GM18867 (cell line): Measurements from ENCODE around the gene RAP2C.

Source experiments
- ATAC-seq: cut with Tn5 transposase; IDR thresholded peaks from one replicate; pipeline ENCODE4 v1.9.1; 2021; ENCODE audit warnings: mild to moderate bottlenecking, moderate library complexity; ENCODE audit not compliant: unreplicated experiment

The RAP2C gene

GRCh38 chrX:132219343-132219768 lies at the start of gene RAP2C:
Gene RAP2C, minus strand, starts transcription at chrX:132219447. Its CDS starts 2,179 bp downstream, at chrX:132217268.
- peak; percentile 62 for ATAC-seq

DNA sequence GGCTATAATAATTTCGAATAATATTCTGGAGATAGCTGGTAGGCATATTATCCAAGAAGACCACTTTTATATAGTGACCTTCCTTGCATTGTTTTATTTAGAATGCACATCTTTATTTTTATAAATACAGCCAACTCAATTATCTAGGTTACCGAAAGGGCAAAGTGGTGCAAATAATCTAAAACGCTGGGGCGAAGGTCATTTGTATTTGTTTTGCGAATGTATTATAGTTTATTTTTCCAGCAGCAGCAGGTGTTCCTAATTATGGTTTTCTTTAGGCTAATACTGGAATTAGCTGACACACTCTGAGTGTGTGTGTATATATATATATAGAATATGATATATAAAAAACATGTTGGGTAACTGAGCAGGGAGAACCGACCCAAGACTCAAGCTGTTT lies 48.1 kb upstream of the RAP2C start:
- no peak for ATAC-seq

- no peak for ATAC-seq
Observed at GRCh38 chrX:132266583-132267355, 47.5 kb upstream of the RAP2C start.

DNA sequence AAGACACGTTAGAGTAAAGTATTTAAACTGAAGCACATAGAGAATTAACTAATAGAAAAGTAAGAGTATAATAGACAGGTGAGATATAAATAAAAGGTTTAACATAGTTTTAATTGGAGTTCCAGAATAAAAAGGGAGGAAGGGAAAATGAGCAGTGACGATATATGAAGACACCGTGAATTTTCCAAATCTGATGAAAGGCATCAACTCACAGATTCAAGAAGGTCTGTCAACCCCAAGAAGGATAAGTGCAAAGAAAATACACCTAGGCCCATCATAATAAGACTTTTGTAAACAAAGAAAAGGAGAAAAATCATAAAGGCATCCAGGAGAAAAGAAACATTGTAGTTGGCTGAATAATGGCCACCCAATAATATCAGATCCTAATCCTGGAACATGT lies 43.9 kb upstream of the RAP2C start:
- no peak for ATAC-seq

DNA sequence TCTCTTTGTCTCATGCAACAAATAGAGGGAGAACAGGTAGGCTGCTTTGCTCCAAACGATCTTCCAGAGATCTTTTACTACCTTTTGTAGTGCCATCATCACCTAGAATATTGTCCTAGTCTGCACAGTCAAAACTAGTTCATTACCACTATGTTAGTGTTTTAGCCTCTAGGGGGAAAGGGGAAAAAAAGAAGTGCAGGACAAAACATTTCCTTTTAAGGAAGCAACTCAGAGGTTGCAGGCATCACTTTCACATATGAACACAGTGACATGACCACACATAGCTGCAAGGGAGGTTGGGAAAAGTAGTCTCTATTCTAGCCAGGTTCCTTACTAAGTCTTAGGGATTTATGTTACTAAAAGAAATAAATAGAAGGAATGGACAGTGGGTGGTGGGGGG lies 39.3 kb upstream of the RAP2C start:
- ATAC-seq: no peak

- no peak for ATAC-seq
Observed at GRCh38 chrX:132257116-132257515, 37.9 kb upstream of the RAP2C start.

- no peak for ATAC-seq
Observed at GRCh38 chrX:132236121-132236520, 16.9 kb upstream of the RAP2C start.

DNA sequence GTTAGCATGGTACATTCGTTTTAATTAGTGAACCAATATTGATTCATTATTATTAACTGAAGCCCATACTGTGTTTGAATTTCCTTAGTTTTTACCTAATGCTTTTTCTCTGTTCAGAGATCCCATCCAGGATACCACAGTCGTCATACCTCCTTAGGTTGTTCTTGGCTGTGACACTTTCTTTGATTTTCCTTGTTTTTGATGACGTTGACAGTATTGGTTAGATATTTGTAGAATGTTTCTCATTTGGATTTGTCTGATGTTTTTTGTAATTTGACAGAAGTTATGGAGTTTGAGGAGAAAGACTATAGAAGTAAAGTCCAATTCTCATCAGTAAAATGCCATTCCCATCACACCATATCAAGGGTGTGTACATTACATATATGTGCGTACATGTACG lies 16.2 kb upstream of the RAP2C start:
- ATAC-seq: no peak

- no peak for ATAC-seq
Observed at GRCh38 chrX:132231587-132231986, 12.3 kb upstream of the RAP2C start.

- ATAC-seq: no peak
Observed at GRCh38 chrX:132227383-132228112, 8.3 kb upstream of the RAP2C start.

GRCh38 chrX:132226169-132226568 lies 6.9 kb upstream of the RAP2C start:
- ATAC-seq: no peak

DNA sequence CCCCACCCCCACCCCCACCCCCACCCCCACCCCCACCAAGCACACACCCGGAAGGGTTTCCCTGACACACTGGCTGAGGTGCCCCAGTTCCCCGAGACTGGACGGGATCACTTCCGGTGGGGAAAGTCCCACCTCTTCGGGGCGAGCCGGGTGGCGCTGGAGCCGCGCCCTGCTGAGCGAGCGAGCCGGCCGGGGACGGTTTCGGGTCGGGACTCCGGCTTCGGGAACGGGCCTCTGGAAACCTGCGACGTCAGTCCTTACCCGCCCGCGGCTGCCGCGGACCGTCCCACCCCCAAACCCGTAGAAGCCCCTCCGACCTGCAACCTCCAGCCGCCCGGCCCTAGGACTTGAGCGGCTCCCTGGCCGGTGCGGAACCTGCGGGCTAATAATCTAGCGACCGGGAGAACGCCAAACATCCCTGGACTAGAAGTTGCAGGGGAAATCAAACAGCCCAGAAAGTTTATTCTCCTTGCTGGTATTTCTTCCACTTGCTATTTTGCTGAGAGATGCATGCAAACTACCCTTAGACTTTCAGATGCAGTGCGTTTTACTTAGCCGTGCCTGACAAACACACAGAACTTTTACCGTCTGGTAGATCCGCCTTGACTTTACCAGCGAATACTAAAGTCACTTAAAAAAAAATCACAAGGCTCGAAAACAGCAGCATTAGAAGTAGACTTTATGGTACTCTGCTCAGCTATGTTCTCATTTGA lies 991 bp downstream of the RAP2C start:
- peak; percentile 56 for ATAC-seq

DNA sequence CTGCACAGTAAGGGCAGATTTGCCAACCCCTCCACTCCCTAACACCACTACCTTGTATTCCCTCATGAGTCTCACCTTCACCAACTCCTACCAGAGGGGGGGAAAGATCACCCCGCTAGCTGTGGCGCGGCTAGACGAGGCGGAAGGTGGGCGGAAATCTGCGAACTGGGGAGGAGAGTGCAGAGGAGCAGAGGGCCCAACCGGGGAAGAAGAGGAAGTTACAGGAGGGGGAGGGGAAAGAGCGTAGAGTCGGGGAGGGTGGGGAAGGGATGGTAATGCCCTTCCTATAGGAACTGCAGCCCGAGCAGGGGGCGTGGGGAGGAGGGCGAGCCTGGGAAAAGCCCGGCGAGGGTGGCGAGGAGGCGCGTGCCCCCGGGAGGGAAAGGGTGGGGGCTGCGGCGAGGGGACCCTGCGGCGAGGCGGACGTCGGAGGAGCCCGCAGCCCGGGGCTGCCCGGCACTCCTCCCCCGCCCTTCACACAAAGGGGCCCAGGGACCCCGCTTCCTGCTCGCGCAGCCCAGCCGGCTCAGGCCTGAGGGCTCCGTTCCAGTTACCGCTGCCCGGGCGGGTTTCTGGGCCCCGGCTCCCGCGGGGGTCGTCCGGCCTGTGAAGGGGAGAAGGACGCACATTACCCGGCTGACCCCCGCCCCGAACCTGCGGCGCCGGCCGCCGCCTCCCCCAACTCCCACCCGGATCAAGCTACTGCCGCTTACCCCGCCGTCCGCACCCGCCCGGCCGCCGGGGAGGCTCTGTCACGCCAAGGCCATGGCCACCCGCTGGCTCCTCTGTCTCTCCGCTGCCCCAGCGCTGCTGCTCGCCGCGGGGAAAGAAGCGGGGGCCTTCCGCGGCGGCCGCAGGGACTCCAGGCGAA lies 1.8 kb downstream of the RAP2C start:
- peak; percentile 67 for ATAC-seq

- peak; percentile 13 for ATAC-seq
Observed at GRCh38 chrX:132216806-132217202, 2.4 kb downstream of the RAP2C start.

DNA sequence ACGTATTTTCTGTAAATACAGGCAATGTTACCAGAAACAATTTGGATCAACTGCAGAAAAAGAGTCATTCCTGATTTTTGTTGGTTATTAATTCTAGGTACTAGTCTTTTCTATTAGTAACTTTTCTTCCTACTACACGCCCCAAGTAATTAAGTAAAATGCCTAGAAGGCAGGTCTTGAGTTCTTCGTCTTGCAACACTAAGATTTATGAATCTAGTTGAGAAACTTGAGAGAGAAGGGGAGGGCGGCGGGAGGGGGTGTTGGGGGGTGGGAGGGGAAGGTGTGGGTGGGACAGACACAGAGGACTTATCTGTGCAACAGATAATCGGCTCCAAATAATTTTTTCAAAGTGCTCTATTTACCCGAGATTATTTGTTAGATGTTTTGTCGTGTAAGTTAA lies 3.0 kb downstream of the RAP2C start:
- no peak for ATAC-seq

DNA sequence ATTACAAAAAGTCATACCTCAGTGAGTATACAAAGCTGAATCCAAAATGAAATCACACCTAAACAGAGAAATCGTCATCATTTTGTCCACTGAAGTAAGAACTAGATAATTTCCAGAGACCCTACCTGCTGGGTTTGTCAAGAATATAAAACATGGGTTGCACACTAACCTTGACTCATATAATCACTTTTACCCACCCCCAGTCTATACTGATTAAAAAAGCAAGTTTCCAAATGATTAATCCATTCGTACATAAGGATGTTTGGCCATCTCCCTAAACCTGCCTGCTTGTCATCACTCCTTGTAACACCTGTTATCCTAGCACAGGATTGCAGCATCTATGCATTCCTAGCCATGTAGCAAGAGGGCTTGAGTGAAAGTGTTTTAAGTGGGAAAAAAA lies 4.7 kb downstream of the RAP2C start:
- ATAC-seq: no peak

DNA sequence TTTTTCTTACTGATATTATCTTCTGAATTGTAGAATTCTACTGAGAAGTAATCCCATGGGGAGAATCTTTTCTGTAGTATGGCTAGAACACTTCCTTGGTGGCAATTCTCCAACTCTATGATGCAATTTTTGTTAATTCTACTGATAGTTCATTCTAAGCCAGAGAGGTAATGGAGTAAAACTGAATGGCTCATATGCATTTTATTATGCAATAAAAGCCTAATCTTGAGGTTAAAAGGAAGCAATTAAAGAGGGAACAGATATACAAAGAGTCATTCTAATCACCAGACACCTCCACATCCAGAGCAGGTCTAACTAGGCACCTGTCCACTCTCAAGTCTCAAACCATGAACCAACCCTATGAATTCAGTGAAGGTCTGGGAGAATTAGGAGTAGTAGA lies 9.7 kb downstream of the RAP2C start:
- no peak for ATAC-seq

DNA sequence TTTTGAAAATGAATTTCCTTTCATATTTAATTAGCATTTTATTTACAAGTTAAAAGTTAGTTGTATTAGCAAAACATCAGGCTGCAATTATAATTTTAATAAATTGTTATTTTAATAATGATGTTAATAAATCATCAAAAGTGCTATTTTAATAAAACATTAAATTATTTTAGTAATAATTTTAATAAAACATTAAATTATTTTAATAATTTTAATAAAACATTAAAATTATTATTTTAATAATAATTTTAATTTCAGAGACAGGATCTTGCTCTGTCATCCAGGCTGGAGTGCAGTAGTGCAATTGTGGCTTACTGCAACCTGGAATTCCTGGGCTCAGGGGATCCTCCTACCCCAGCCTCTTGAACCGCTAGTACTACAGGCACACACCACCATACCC lies 10.8 kb downstream of the RAP2C start:
- ATAC-seq: no peak

DNA sequence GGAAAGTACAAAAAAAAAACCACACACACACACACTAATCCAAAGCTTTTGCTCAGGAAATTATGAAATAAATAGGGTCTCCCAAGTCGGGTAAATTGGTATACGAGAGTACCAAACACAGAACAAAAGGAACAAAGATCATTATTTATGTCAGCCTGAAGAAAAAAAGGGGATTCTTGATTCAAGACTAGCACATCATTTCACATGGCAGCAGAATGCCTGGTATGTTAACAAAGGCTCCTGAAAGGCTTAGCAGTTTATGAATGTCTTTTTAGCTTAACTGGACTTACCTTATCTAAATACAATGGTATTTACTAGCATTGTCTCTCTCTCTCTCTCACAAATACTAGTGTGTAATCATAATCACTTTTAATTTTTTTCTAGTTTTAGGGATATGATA lies 11.3 kb downstream of the RAP2C start:
- ATAC-seq: no peak

DNA sequence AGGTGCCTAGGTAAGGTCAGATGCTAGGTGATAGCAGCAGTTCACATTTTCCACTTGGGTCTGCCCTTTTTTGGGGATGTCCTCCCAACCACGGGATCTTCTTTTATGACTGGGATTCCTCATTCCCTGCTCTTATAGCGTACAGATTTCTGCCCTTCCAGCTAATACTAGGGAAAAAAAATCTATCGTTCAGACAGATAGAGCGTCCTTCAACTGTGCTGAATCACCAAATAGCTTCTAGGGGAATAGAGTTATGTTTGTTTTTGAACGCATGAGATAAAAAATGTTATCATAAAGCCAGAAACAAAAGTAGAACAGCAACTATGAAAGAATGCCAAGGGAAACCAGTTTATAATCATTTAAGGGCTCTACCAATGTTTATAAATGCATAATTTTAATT lies 13.0 kb downstream of the RAP2C start:
- no peak for ATAC-seq

DNA sequence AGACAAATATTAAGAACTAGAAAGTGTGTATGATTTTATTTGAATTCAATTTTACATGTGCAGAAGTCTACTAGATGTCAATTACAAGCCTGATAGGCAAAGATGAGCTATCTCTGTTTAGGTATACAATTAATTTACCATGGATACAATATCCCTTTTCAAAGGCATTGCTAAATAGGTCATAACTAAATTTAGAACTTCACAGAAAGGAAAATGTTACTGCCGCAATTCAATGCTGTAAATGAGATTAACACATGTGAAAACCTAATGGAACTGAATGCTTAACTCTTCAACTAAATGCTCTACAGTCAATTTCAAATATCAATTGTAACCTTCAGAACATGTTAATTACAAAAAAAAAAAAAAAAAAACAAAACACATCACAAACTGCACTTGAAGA lies 14.6 kb downstream of the RAP2C start:
- ATAC-seq: no peak
